HG03095 (cell line): ENCODE data around the gene RNF14.
A peak's percentile ranks its signal among the peaks of the same experiment; 100 is the strongest.
"Not testable (repeated sequence)": the region's sequence is repeated elsewhere in the genome, so short reads cannot be mapped to it uniquely, and the experiment has no call there.

Experiments
- ATAC-seq: cut with Tn5 transposase; IDR thresholded peaks from one replicate; pipeline ENCODE4 v1.9.1; 2021; ENCODE audit warnings: moderate library complexity; ENCODE audit not compliant: unreplicated experiment

The RNF14 gene

DNA sequence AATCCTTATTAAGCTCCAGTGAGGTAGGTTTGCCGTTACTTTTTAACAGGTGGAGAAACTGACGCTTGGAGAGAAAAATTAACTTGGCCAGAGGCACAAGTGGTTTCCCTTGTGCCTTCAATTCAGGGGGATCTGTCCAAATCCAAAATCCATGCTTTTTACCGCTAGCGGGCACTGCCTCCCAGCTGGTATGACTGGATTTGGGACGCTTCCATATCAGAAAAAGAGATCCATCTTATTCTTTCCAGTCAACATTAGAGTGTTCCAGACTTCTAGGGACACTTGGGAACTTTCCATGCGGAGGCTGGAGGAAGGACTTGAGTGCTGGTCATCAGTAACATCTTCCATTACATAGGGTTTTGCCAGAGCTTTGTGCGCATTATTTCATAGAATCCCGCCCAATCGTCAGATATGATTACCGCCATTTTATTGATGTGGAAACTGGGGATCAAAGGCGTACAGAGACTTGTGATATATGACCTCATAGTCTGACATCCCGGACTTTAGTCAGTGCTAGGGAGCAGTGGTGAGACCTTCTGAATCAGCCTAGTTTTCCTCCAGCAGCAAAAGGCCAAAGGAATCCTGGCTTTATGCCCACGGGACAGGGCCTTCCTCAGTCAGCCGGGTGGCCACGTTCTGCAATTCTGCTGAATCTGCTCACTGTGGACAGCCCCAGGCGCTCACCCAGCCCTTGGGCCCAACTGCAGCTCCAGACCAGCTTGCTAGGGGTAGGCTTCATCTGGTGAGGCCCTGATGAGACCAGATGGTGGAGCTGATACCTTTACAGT, 45.0 kb downstream of the RNF14 start:
- ATAC-seq: no peak

DNA sequence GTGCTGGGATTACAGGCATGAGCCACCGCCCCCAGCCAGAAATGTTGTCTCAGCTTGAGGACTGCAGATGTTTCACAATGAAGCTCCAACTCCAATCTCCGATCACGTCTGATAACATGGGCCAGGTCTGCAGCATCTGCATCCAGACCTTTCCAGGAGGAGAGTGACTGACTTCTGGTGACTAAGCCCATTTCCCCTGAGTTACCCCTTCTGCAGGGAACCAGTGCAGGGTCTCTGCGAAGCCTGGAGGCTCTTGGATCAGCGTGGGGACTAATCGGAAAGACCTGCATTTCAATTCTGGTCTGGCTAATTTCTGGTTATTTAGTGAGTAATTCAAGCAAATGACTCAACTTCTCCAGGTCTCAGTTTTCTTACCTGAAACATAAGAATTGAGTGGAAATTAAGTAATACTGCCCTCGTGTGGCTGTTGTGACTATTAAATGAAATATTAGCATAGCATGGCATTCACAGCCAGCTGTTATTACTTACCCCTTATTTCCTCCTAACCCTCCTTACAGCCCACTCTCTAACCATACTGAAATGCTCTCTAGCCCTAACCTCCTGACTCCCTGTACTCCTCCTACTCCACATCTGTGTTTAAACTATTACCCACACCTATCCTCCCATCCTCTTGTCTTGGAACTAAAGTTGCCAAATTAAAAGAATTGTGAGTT, 46.1 kb downstream of the RNF14 start:
- no peak for ATAC-seq

- peak; percentile 33 for ATAC-seq
Measured at GRCh38 chr5:142015781-142016533, 47.1 kb downstream of the RNF14 start.

DNA sequence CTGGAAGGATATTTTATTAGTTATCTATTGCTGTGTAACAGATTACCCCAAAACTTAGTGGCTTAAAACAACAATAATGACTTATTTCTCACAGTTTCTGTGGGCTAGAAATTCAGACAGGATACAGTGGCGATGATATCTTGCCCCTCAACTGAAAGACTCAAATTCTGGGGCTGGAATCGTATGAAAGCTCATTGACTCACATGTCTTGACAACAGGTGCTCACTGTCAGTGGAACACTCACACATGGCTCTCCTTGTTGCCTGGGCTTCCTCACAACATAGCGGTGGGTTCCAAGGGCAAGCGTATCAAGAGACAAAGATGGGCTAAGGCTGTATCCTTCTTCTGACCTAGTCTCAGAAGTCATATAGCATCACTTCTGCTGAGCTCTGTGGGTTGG, 47.7 kb downstream of the RNF14 start:
- ATAC-seq: peak; percentile 28

GRCh38 chr5:142017832-142018427, 49.0 kb downstream of the RNF14 start:
- ATAC-seq: peak; percentile 37

GRCh38 chr5:142020122-142020659, 51.3 kb downstream of the RNF14 start:
- ATAC-seq: no peak

DNA sequence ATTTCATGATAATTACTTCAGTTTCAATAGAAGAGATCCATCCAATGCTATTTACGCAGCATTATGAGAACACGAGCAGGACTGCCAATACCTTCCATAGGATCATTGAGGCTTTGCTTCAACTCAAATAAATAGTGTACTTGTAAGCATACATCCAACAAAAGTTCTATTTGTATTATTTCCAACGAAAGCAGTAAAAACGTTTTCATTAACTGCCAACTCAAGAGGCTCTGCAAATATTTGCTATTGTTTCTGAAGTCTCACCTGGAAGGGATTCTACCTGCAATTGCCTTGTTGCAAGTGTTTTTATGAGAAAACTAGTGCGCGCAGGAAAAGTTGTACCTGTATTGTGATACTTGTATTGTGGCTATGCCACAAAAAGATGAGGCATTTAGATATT, 54.9 kb downstream of the RNF14 start:
- ATAC-seq: no peak

GRCh38 chr5:142024771-142025304, 55.9 kb downstream of the RNF14 start:
- ATAC-seq: peak; percentile 100

DNA sequence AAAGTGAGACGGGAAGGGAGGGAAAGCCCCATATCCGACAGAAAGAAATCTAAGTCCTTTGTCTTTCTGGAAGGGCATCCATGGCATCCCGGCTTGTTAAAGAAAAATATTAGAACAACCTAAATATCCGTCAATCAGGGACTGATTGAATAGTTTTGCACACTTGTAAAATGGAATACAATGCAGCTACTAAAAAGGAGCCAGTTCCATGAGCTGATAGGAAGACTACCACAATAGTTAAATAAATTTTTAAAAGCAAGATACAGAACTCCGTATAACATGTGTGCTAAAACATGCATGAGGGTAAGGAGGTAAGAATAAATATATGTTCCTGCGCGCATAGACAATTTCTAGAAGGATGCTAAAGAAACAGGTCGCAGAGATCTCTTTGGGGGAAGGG, 56.7 kb downstream of the RNF14 start:
- ATAC-seq: no peak

GRCh38 chr5:142032150-142032549, 63.2 kb downstream of the RNF14 start:
- ATAC-seq: no peak

- no peak for ATAC-seq
Measured at GRCh38 chr5:142032747-142033631, 64.1 kb downstream of the RNF14 start.

DNA sequence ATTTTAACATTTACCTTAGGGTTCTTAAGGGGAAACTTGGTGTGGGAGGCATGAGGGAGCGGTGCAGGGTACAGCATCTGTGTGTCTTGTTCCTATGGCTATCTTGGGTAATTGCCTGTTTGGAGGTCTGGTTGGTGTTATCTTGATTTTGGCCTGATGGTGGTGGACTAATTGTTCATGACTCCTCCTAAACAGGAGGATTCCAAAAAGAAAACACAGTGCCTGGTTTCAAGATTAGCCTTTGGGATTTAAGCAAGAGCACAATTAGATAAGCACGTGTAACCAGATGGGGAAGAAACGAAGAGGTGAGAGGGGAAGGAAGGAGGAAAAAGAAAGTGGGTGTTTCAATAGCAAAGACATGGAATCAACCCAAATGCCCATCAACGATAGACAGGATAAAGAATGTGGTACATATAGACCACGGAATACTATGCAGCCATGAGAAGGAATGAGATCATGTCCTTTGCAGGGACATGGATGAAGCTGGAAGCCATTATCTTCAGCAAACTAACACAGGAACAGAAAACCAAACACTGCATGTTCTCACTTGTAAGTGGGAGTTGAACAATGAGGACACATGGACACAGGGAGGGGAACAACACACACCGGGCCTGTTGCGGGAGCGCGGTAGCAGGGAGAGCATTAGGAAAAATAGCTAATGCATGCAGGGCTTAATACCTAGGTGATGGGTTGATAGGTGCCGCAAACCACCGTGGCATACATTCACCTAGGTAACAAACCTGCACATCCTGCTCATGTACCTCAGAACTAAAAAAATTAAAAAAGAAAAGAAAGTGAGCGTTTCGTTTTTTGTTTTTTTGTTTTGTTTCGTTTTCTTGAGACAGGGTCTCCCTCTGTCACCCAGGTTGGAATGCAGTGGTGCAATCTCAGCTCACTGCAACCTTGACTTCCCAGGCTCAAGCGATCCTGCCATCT, 65.0 kb downstream of the RNF14 start:
- not testable (repeated sequence) for ATAC-seq

DNA sequence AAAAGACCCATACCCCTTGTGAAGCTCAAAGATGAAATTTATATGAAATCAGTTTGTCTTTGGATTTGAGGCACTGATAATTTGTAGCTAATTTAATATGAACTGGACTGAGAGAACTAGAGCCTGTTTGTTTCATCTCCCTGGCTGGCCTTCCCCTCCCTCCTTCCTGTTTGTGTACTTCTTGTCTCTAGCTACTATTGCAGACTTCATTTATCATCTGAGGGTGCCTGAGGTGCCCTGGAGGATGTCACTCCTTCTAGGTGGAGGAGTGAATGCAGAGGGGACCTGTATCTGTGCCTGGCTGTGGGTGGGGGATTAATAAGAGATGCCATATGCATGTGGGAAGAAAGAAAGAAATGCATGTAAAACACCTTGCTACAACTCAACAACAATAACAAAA, 66.1 kb downstream of the RNF14 start:
- no peak for ATAC-seq

DNA sequence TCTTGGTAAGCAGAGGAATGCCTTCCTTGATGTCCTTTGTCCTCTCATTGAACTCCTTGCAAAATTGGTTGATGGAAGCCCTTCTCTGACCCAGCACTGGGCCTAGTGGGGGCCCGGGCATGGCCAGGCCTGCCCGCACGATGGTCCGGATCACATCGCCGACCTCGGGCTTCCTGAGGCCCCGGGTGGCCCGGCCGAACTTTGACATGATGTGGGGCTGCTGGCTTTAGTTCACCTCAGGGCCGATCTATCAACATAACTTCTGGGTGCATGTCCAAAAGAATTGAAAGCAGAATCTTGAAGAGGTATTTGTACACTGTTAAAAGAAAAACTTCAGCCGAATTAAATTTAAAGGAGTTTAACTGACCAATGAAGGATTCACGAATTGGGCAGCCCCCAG, 68.0 kb downstream of the RNF14 start:
- no peak for ATAC-seq

DNA sequence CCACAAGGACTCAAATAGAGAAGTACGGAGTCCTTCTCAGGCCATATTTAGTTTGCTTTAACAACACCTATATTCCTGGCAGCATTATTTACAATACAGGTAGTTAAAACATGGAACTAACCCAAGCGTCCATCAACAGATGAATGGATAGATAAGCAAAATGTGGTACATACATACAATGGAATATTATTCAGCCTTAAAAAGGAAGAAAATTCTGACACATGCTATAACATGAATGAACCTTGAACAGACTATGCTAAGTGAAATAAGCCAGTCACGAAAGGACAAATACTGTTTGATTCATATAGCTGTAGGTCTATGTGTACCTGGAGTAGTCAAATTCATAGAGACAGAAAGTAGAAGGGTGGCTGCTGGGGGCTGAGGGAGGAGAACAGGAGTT, 68.7 kb downstream of the RNF14 start:
- ATAC-seq: not testable (repeated sequence)

GRCh38 chr5:142038735-142039134, 69.8 kb downstream of the RNF14 start:
- ATAC-seq: no peak
